Breast epithelium (tissue), 3 donors: ENCODE results near the gene CLCNKB.

Source experiments
- CTCF ChIP-seq, 3 donors: fragments of 450-650 bp; IDR thresholded peaks; one replicate each; pipeline ENCODE4 v1.5.1; 2016 to 2017; ENCODE audit warnings: antibody characterized with exemption in 3 of 3, mild to moderate bottlenecking in 3 of 3, moderate library complexity in 3 of 3
- POLR2A ChIP-seq: fragments of 450-650 bp; IDR thresholded peaks from one replicate; pipeline ENCODE4 v1.6.1; 2016; ENCODE audit warnings: antibody characterized with exemption, mild to moderate bottlenecking, moderate library complexity

DNA sequence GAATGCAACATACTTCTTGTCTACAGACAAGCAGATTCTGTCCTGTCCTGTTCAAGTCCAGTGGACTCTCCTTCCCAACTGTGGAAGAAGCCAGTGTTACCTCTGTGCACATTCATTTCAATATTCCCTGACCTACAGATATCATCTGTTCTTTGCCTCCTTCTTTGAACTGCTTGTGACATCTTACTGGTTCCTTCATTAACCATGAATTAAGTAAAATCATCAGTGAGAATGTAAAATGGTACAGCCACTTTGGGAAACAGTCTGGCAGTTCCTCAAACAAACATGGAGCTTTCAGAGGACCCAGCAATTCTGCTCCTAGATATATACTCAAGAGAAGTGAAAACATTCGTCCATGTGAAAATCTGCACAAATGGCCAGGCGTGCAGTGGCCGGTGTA is 32.7 kb upstream of the CLCNKB start:
- no peak for TF ChIP-seq CTCF (IDR thresholded peaks at IDR 0.05)
- no peak for TF ChIP-seq POLR2A
